ENCODE results near the gene RIPOR3. TPM values are rescaled to one million over a fixed set of nuclear protein-coding genes. Genes with fewer than 3 reads are reported as not detected.

RIPOR3 gene
- total RNA-seq, 1 experiment from 2014 or later, result 0.46 TPM

- DNase-seq, result no peak
- H3K4me1 Mint-ChIP-seq, result no peaks in the 10 kb centered on the region
- Histone ChIP-seq H4K20me1 (ENCODE audit: control insufficient read depth, insufficient read depth, insufficient read length) (no peaks in the 10 kb centered on the region), H2BK12ac (ENCODE audit: insufficient read length, low read depth, low read length) (no peak overlapping the region), H3K14ac (ENCODE audit: insufficient read depth, low read length) (no peak overlapping the region), H3K79me1 (ENCODE audit: insufficient read depth, low read depth, low read length, poor library complexity, severe bottlenecking) (no peaks in the 10 kb centered on the region), H3K27ac (ENCODE audit: insufficient read length, low read depth, low read length) (no peak overlapping the region), H3K18ac (ENCODE audit: insufficient read length, low read depth, low read length) (no peak overlapping the region), H3K23me2 (ENCODE audit: insufficient read length, low read depth, low read length, poor library complexity, severe bottlenecking) (no peaks in the 10 kb centered on the region), H2BK120ac (ENCODE audit: low read depth, low read length, poor library complexity, severe bottlenecking) (no peak overlapping the region), H3K27me3 (ENCODE audit: insufficient read depth, low read length) (no peaks in the 10 kb centered on the region), H3K9ac (ENCODE audit: extremely low read depth, insufficient read length, low read length) (no peak overlapping the region), H2AFZ (ENCODE audit: low read length) (no peak overlapping the region), H3K23ac (ENCODE audit: insufficient read length, low read depth, low read length) (no peak overlapping the region), H3K79me2 (ENCODE audit: insufficient read depth, low read length) (no peaks in the 10 kb centered on the region), H4K5ac (ENCODE audit: insufficient read length, low read depth, low read length) (no peak overlapping the region), H3K4me2 (ENCODE audit: insufficient read depth, insufficient read length, low read length) (no peak overlapping the region), H2BK5ac (ENCODE audit: insufficient read length, low read length) (no peak overlapping the region), H2AK5ac (ENCODE audit: insufficient read length, low read length) (no peak overlapping the region), H4K91ac (ENCODE audit: insufficient read length, low read depth, low read length) (no peak overlapping the region), H2BK20ac (ENCODE audit: low read depth, low read length, poor library complexity, severe bottlenecking) (no peak overlapping the region), H3K9me3 (ENCODE audit: control insufficient read depth, low read depth, low read length) (no peaks in the 10 kb centered on the region), H4K8ac (replicated peaks; ENCODE audit: insufficient read length, low read depth, low read length) (no peak overlapping the region), H3K56ac (ENCODE audit: insufficient read length, low read depth, low read length) (no peak overlapping the region), H2BK15ac (ENCODE audit: low read depth, low read length) (no peak overlapping the region), H3K4ac (ENCODE audit: low read depth, low read length) (no peak overlapping the region), H3T11ph (ENCODE audit: low read length) (no peak overlapping the region), H3K4me1 (ENCODE audit: insufficient read depth, low read length) (no peaks in the 10 kb centered on the region)
- H3K27ac Mint-ChIP-seq, result no peak overlapping the region
- H3K27me3 Mint-ChIP-seq (ENCODE audit: low read depth), result no peaks in the 10 kb centered on the region
- TF ChIP-seq CTCF (conservative IDR thresholded peaks at IDR 0.05), result no peak
- H3K36me3 Mint-ChIP-seq (ENCODE audit: insufficient read depth in 1 of 3, low read depth in 3 of 3), result peaks cover 15 to 58% (median 48%) of the 10 kb centered on the region in 3 experiments; a peak in 6 of 7 replicates
- peaks cover 0 to 3% of the 10 kb centered on the region in 2 experiments; a peak in 1 of 5 replicates for H3K9me3 Mint-ChIP-seq
- no peak overlapping the region for H3K4me3 Mint-ChIP-seq
- no CpG with 5 or more reads among the region's 15 CpGs for whole genome bisulfite sequencing (ENCODE audit: extremely low coverage, insufficient read length, low lambda C conversion rate)
Measured at GRCh38 chr20:50583442-50584150, 107.7 kb downstream of the RIPOR3 start.
